HEK293T (cell line): ENCODE results near the gene STRADA.

Experiments
- ARNT ChIP-seq: fragments of 450-650 bp; IDR thresholded peaks from 2 replicates; pipeline ENCODE4 v1.6.1; 2017; ENCODE audit warnings: mild to moderate bottlenecking
- BHLHE40 ChIP-seq: fragments of 450-650 bp; IDR thresholded peaks from 2 replicates; pipeline ENCODE4 v1.6.1; 2016; ENCODE audit warnings: mild to moderate bottlenecking, moderate library complexity, borderline replicate concordance
- CTBP1 ChIP-seq: fragments of 450-650 bp; IDR thresholded peaks from 2 replicates; pipeline ENCODE4 v1.6.1; 2016; ENCODE audit warnings: borderline replicate concordance
- ELF4 ChIP-seq: fragments of 450-650 bp; IDR thresholded peaks from 2 replicates; pipeline ENCODE4 v1.6.1; 2017; ENCODE audit warnings: antibody characterized with exemption
- FOXA1 ChIP-seq: fragments of 450-650 bp; IDR thresholded peaks from 2 replicates; pipeline ENCODE4 v1.6.1; 2016; ENCODE audit warnings: mild to moderate bottlenecking
- FOXM1 ChIP-seq: fragments of 450-650 bp; IDR thresholded peaks from 2 replicates; pipeline ENCODE4 v1.6.1; 2017; ENCODE audit warnings: mild to moderate bottlenecking, borderline replicate concordance
- HDGF ChIP-seq: fragments of 450-650 bp; IDR thresholded peaks from 2 replicates; pipeline ENCODE4 v1.6.1; 2017; ENCODE audit warnings: antibody characterized with exemption, borderline replicate concordance
- L3MBTL2 ChIP-seq: fragments of 450-650 bp; conservative IDR thresholded peaks from 2 replicates; pipeline ENCODE4 v1.6.1; 2016; ENCODE audit warnings: mild to moderate bottlenecking
- NFRKB ChIP-seq: fragments of 450-650 bp; IDR thresholded peaks from 2 replicates; pipeline ENCODE4 v1.6.1; 2016; ENCODE audit warnings: mild to moderate bottlenecking, moderate library complexity
- PKNOX1 ChIP-seq: fragments of 450-650 bp; IDR thresholded peaks from 2 replicates; pipeline ENCODE4 v1.6.1; 2016
- SP1 ChIP-seq: fragments of 450-650 bp; IDR thresholded peaks from 2 replicates; pipeline ENCODE4 v1.6.1; 2017
- SUZ12 ChIP-seq: fragments of 450-650 bp; IDR thresholded peaks from 2 replicates; pipeline ENCODE4 v1.6.1; 2016; ENCODE audit warnings: mild to moderate bottlenecking
- TARDBP ChIP-seq: fragments of 450-650 bp; IDR thresholded peaks from 2 replicates; pipeline ENCODE4 v1.6.1; 2016
- ZNF384 ChIP-seq: fragments of 450-650 bp; IDR thresholded peaks from 2 replicates; pipeline ENCODE4 v1.6.1; 2016

- no peak for TF ChIP-seq SP1
- TF ChIP-seq FOXM1, result no peak
- TF ChIP-seq BHLHE40, result no peak
- no peak for TF ChIP-seq ARNT
- no peak for TF ChIP-seq NFRKB
- no peak for TF ChIP-seq CTBP1
- no peak for TF ChIP-seq HDGF
- no peak for TF ChIP-seq FOXA1
- TF ChIP-seq ZNF384, result no peak
- no peak for TF ChIP-seq PKNOX1
- TF ChIP-seq ELF4, result no peak
- TF ChIP-seq TARDBP, result no peak
- TF ChIP-seq L3MBTL2, result no peak
- TF ChIP-seq SUZ12, result no peak
Measured at GRCh38 chr17:63705657-63706056, 35.9 kb downstream of the STRADA start.
